Astrocyte (in vitro differentiated cells and primary cell): ENCODE results near the gene DAP.

Source experiments
- CTCF ChIP-seq: IDR thresholded peaks from 2 replicates; pipeline ENCODE4 v1.5.1; 2011; ENCODE audit warnings: low read depth, mild to moderate bottlenecking, inconsistent platforms, low read length, moderate library complexity; ENCODE audit not compliant: insufficient read depth
- EZH2 ChIP-seq: IDR thresholded peaks from 2 replicates; pipeline ENCODE4 v1.6.1; 2012; ENCODE audit warnings: mild to moderate bottlenecking, low read length, inconsistent platforms; ENCODE audit not compliant: insufficient read depth

- no peak for TF ChIP-seq CTCF
- TF ChIP-seq EZH2: no peak
Observed at GRCh38 chr5:10778179-10778910, 17.3 kb upstream of the DAP start.
